Stimulated activated CD4-positive, alpha-beta T cell treated with anti-CD3 and anti-CD28 coated beads, Interleukin-12 subunit alpha, Interleukin-12 subunit beta, amount 100 ng/mL, for 24 hours (primary cell): ENCODE data around the gene ACTN4.

Source experiments
- DNase-seq, 2 experiments: peaks; one replicate each; pipeline ENCODE4 v3.0.0-alpha.2; 2020; ENCODE audit warnings: low read depth in 2 of 2

ACTN4 gene

DNA sequence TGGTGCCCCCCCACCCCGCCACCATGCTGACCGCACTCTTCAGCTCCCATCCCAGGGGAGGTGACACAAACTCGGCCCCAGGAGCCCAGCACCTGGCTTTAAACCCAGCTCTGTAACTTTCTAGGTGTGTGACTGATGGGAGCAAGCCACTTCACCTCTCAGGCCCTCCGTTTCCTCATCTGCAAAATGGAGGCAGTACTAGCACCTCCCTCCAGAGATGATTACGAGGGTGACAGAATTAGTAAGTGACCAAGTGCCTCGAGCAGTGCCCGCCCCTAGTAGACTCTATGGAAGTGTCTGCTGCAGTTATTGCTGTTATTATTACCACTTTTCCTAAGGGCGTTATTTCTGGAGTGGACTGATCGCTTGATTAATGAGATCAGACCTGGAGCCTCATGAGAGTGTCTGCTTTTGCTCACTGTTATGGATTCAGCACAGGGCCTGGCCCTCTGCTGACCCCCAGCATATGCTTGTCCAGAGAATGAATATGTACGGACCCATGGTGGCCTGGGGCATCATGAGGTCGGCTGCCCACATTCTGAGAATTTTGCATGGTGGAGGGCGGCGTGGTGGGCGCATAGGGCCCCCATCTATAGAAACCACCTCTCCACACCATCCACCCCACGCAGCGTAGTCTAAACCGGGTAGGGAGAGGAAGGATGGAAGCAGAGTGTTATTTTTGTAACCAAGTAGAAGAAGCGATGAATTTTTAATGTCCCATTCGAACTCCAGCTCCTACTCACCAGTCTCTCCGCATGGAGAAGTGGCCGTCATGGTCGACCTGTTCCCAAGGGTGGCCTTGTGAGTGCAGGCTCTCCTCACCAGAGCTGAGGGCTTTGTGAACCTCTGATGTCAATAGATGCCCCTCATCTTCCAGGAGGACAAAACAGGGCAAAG, 48.6 kb downstream of the ACTN4 start:
- DNase-seq: no peak

DNA sequence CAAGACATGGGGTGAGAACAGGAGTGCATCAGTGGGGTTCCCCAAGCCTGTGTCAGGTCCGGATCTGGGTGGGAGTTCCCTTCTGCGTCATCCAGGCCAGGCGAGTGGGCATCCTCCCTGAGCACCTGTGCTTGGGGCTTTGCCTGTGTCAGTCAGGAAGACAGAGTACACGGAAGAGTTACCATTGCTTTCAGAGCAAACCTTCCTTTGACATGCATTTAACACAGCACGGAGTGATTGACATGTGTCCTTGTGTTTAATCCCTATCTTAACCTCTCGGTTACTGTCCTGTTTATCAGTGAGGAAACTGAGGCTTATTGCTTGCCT, 49.2 kb downstream of the ACTN4 start:
- no peak for DNase-seq

DNA sequence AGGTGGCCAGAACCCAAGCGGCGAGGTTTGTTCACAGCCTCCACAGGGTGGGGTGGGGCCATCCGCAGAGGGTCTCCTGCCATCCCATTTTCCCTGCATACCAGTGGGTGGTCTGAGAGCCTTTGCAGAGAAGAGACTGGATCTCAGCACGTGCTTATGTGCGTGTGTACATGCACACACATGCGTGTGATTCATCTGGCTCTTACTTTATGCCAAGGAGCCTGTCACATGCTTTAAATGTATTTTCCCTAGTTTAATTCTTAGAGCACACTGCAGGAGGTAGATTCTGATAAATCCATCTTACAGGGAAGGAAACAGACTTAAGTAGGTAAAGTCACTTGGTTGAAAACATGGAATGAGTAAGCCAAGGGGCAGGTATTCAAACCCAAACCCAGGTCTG, 49.7 kb downstream of the ACTN4 start:
- DNase-seq: no peak

DNA sequence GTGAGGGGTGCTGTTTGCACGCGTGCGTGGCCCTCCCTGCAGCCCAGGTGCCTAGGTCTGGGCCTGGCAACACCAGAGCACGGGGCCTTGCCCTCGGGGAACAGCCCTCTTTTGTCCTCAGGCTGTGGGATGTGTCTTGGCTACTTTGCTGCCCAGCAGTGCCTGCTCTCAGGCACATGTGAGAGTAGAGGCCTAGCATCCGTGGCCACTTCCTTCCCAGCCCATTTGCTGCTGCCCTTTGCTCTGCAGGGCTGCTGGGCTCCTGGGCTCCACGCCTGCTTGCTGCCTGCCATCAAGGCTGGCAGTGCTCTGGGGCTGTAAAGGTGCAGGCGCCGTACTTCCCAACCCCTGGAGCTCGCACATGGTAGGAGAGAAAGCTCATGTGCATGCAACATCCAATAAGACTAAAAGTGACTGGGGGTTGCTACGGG, 50.2 kb downstream of the ACTN4 start:
- DNase-seq: no peak

- no peak for DNase-seq
Measured at GRCh38 chr19:38698225-38699026, 51.0 kb downstream of the ACTN4 start.

GRCh38 chr19:38699027-38699346, 51.5 kb downstream of the ACTN4 start:
- no peak for DNase-seq

DNA sequence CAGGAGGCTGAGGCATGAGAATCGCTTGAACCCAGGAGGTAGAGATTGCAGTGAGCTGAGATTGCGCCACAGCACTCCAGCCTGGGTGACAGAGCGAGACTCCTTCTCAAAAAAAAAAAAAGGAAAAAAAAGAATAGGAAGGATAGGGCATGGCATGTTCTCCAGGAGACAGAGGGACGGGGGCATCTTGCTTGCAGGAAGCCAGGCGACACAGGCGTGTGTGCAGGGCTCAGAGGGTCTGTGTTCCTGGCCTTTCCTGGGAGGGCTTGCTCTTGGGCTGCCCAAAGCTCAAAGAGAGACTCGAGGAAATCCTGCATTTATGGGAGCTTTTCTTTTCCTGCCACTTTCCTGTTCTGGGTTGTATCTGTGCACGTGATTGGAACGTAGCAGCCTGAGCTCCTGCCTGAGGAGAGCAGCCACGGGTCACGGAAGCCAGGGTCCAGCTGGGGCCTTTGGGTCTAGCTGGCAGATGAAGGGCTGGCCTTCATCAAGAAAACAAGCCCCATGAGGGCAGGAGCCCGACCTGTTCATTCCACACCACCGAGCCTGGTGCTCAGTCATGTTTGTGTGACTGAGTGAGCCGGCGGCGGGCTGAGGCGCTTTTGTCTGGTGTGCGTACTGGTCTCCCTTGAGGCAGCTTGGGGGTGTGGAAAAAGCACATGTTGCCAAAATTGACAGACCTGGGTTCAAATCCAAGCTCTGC, 52.3 kb downstream of the ACTN4 start:
- no peak for DNase-seq

DNA sequence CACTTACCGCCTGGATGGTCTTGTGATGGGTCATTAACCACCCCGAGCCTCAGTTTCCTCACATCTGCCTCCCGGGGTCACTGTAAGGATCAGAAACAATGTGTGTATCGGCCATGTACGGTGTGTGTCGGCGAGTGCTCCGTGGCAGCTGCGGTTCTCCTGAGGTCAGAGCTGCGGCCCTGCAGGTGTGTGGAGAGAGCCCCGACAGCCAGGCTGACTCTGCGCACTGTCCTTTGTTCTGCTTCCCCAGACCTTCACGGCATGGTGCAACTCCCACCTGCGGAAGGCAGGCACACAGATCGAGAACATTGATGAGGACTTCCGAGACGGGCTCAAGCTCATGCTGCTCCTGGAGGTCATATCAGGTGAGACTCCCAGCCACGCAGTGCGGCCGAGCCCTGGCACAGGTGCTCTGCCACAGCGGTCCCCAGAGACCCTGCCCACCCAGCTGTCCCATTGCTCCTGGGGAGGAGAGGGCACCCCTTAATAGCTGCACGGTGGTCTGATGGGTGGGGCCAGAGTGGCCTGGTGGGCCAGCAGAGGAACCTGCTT, 53.0 kb downstream of the ACTN4 start:
- DNase-seq: no peak

- DNase-seq: no peak
Measured at GRCh38 chr19:38700902-38701454, 53.5 kb downstream of the ACTN4 start.

GRCh38 chr19:38701455-38702063, 54.1 kb downstream of the ACTN4 start:
- DNase-seq: no peak

DNA sequence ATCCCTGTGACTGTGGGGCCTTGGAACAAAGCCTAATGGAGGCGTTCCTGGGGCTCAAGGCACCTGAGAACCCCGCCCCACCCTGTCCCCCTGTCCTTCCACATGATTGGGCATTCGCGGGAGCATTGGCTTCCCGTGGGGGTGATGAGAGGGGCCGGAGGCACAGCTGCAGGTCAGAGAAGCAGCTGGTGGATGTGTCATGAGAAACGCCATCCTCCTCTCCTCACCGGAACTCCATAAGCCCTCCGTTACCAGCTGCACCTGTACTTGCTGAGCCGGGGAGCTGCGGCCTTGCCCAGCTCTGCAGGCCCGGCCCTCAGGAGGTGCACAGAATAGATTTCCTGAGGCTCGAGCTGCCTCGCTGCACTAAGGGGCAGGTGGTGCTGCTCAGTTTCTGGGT, 54.8 kb downstream of the ACTN4 start:
- DNase-seq: no peak

DNA sequence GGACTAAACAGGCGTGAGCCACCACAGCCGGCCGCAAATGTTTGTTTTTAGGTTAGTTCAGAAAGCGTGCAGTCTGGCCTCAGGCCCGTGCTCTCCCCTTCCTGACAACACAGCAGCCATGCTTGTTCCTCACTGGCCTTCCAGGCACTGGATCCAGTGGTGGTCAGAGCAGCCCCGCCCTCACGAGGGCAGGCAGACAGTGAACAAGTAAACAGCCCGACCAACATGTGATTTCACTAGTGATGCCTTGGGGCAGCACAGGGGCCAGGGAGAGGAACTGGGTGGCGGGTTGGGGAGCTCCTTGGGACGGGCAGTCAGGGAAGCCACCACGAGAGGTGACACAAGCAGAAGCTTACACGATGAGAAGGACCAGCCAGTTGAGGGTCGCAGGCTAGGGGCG, 56.1 kb downstream of the ACTN4 start:
- DNase-seq: no peak

DNA sequence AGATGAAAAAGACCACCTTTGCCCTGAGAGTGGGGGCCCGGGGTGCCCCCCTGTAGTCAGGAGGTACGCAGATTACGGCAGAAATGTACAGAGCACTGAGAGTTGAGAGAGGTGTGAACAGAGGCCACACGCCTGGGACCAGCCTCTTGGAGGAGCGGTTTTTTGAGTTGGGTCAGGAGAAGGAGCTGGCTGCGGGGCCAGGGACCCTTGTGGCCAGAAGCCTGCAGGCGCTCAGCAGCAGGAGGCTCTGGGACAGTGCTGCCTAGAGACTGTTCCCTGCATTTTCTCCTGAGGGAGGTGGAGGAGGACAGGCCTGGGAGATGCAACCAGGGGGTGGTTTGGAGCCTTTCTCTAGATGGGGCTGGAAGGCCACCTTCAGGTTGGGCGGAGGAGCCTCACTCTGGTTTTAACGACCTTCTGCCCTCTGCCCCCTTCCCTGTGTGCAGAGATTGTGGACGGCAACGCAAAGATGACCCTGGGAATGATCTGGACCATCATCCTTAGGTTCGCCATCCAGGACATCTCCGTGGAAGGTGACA, 57.1 kb downstream of the ACTN4 start:
- no peak for DNase-seq

- DNase-seq: no peak
Measured at GRCh38 chr19:38705197-38706019, 58.0 kb downstream of the ACTN4 start.

GRCh38 chr19:38706792-38707511, 59.5 kb downstream of the ACTN4 start:
- no peak for DNase-seq

- no peak for DNase-seq
Measured at GRCh38 chr19:38707512-38708114, 60.2 kb downstream of the ACTN4 start.

DNA sequence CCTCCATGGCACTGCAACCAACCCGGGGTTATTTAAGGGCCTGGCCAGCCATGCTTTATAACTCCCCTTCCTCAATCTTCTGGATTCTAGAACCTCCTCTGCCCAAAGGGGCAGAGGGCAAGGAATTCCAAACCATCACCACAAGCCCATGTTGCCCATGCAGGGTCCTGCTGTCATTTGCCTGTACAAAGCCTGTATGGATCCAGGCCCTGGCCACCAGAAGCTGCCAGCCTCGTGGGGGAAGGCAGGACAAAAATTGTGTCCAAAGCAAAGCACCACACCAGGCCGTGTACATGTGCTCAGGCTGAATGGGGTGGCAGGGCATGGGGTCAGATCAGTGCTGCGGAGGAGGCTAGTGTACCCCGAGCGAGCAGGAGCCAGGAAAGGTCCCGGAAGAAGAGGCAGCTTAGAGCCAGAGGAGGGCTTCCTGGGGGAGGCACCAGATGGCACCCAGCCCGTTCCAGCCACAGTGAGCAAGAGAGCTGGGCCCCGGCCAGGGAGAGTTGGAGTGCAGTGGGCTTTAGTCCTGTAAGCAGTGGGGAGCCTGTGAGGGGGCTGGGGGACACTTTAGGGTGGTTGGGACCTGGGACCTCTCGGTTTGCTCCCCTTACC, 61.1 kb downstream of the ACTN4 start:
- no peak for DNase-seq

- no peak for DNase-seq
Measured at GRCh38 chr19:38709119-38709518, 61.7 kb downstream of the ACTN4 start.
